ENCODE measurements around the gene SPATA2.
"Not testable (repeated sequence)": the region's sequence is repeated elsewhere in the genome, so short reads cannot be mapped to it uniquely, and the experiment has no call there.

SPATA2 gene, protein sequence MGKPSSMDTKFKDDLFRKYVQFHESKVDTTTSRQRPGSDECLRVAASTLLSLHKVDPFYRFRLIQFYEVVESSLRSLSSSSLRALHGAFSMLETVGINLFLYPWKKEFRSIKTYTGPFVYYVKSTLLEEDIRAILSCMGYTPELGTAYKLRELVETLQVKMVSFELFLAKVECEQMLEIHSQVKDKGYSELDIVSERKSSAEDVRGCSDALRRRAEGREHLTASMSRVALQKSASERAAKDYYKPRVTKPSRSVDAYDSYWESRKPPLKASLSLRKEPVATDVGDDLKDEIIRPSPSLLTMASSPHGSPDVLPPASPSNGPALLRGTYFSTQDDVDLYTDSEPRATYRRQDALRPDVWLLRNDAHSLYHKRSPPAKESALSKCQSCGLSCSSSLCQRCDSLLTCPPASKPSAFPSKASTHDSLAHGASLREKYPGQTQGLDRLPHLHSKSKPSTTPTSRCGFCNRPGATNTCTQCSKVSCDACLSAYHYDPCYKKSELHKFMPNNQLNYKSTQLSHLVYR

DNA sequence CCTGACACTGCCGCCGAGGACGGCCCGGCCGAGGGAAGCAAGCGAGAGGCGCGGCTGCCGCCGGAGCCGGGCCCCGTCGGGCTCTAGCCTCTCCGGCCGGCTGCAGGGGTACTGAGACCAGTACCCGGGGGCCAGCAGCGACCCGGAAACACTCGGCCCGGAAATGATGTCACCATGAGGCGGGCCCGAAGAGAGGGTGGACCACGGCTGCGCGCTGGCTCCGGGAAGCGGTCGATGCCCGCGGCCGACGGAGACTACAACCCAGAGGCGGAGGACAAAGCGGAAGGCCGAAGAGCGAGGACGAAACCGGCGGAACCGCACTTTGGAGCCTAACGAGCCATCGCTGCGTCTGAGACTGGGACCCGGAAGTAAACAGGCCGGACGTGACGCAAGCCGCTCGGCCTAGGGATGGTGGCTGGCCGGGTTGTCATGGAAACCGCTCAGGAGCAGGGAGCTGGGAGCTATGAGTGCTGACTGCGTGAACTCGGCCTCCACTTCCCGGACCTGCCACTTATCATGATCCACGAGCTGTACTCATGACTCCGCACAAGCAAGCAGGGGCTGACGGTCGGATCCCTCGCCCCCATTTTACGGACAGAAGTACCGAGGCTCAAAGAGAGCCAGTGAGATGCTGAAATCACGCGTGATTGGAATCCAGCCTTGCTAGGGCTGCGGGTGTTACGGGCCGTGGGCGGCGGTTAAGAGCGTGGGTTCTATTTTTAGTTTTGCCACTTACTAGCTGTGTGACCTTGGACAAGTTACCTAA lies at the start of gene SPATA2:
SPATA2 (minus strand) TSS at position 150 of the 766 bp plus-strand sequence. CDS start 7,039 bp downstream, outside the sequence.
- DNase-seq (ENCODE audit: low spot score): peak; percentile 96

DNA sequence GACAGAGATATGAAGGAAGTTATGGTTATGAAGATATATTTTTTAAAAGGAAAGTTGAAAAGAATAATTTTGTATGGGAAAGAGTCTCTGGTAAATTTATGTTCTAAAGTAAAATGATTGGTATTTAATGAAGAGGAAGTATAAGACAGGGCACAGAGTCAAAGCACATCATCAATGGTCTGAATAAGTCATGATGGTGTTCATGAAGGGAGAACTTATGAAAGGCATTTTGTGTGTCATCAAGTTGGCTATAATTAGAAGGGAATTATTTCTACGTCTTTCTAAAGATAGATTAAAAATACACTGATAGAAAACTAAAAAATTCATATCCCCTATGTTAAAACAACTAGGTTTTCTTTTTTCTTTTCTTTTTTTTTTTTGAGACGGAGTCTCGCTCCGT lies 46.1 kb upstream of the SPATA2 start:
- no peak for DNase-seq (ENCODE audit: low spot score)

DNA sequence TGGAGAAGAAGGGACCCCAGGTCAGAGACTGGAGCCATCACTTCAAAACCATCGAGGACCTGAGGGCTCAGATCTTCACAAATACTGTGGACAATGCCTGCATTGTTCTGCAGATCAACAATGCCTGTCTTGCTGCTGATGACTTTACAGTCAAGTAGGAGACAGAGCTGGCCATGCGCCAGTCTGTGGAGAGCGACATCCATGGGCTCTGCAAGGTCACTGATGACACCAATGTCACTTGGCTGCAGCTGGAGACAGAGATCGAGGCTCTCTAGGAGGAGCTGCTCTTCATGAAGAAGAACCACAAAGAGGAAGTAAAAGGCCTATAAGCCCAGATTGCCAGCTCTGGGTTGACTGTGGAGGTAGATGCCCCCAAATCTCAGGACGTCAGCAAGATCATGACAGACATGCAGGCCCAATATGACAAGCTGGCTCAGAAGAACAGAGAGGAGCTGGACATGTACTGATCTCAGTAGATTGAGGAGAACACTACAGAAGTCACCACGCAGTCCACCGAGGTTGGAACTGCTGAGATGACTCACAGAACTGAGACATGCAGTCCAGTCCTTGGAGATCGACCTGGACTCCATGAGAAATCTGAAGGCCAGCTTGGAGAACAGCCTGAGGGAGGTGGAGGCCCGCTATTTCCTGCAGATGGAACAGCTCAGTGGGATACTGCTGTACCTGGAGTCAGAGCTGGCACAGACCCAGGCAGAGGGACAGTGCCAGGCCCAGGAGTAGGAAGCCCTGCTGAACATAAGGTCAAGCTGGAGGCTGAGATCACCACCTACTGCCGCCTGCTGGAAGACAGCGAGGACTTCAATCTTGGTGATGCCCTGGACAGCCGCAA lies 42.0 kb upstream of the SPATA2 start:
- DNase-seq (ENCODE audit: low spot score): not testable (repeated sequence)

DNA sequence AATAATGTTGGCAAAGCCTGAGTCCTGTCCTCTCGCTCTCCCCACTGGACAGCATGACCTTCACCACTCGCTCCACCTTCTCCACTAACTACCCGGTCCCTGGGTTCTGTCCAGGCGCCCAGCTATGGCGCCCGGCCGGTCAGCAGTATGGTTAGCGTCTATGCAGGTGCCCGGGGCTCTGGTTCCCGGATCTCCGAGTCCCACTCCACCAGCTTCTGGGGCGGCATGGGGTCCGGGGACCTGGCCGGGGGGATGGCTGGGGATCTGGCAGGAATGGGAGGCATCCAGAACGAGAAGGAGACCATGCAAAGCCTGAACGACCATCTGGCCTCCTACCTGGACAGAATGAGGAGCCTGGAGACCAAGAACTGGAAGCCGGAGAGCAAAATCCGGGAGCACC lies 41.4 kb upstream of the SPATA2 start:
- no peak for DNase-seq (ENCODE audit: low spot score)

DNA sequence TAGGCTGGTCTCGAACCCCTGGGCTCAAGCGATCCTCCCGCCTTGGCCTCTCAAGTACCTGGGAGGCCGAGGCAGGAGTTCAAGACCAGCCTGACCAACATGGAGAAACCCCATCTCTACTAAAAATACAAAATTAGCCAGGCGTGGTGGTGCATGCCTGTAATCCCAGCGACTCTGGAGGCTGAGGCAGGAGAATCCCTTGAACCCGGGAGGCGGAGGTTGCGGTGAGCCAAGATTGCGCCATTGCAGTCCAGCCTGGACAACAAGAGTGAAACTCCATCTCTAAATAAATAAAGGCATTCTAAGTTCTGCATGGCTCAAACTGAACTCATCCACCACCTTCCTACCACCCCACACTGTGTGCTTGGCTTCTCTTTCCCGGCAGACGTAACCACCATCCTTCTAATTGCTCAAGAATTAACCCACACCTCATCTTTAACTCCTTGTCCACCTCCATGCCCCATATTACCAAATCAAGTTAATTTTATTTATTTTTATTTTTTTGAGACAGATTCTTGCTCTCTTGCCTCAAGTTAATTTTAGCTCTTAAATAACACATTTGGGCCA lies 40.6 kb upstream of the SPATA2 start:
- not testable (repeated sequence) for DNase-seq (ENCODE audit: low spot score)

DNA sequence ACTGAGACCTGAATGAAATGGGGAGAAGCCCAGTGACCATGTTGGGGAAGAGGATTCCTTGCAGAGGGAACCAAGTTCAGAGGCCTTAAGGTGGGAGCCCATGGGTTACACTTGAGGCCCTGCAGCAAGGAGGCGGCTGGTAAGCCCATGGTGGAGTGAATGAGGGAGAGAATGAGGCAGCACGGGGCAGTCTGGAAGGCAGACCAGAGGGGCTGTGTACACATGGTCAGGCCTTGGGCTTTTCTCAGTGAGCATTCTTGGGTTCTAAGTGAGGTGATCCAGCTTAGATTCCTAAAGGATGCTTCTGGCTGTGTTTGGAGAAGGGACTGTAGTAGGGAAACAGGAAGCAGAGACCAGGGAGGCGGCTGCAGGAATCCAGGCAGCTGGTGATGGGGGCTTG lies 39.8 kb upstream of the SPATA2 start:
- no peak for DNase-seq (ENCODE audit: low spot score)

DNA sequence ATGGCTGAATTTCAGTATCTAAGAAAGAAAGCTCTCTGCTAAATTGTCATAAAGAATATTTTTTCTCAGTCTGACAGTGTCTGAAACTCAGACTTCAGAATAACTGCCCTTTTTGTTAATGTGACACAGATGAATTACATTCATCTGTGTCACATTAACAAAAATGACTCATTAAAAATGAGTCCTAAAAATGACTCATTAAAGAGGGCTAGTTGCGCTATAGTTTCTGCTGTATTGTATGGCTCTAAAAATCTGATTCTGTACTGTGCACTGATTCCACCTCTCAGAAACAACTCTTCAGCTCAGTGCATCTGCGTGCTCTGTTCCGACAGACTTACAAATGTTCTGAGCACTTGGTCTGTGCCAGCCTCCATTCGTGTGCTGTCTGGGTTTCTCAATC lies 35.8 kb upstream of the SPATA2 start:
- no peak for DNase-seq (ENCODE audit: low spot score)

DNA sequence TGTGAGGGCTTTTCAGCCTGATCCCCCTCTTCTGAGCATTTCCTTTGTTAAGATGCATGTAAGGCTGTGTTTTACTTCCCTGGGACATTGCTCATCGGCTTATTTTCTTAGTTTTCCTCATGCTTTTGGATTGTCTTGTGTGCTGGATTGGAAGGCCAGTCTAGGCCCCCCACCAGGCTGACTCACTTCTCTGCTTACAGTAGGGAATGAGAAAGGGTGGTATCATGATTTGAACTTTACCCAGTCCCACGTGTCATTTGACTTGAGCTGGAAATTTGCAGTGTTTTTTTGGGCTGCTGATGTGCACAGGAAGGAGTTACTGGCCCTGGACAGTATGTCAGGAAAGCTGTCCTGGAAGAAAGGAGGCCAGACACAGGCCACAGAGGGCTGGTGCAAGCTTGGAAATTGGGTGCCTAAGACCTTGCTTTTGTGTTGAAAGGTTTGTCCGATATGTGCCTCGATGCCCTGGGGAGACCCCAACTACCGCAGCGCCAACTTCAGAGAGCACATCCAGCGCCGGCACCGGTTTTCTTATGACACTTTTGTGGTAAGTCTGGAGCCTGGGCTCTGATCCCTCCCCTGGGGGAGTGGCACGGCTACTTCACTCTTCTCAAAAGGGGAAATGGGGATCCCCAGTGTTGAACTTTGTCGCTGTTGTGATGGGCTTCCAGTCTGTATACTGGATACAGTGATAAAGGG lies 33.6 kb upstream of the SPATA2 start:
- no peak for DNase-seq (ENCODE audit: low spot score)

DNA sequence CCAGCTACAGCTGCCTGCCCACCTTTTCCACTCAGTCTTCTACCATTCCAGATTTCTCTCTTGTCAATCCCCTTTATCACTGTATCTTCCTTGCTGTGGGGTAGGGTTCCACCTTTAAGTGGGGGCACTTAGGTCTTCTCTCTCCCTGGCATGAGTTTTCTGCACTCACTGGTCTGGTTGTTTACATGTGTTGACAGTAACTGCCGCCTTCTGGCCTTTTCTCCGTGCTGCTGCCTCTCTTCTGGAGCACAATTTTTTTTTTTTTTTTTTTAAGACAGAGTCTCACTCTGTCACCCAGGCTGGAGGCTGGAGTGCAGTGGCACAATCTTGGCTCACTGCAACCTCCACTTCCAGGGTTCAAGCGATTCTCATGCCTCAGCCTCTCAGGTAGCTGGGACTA lies 32.8 kb upstream of the SPATA2 start:
- DNase-seq (ENCODE audit: low spot score): no peak

DNA sequence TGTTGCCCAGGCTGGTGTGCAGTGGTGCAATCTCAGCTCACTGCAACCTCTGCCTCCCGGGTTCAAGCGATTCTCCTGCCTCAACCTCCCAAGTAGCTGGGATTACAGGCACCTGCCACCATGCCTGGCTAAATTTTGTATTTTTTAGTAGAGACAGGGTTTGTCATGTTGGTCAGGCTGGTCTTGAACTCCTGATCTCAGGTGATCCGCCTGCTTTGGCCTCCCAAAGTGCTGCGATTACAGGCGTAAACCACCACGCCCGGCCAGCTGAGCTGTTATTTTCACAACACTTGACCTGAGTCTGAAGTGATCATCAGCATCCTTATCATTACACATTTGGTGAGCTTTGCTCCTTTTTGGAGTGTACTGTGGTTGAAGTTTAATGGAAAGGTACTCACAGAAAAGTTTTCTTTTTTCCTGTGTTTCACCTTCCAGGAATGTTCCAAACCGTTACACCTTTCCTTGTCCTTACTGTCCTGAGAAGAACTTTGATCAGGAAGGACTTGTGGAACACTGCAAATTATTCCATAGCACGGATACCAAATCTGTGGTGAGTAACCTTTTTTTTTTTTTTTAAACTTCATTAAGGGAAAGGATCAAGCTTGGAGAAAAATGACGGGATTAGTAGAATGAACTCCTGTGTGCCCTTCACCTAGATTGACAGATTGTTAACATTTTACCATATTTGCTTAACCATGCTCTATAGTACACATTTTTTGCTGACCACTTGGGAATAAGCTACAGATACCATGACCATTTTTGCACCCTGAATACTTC lies 30.6 kb upstream of the SPATA2 start:
- DNase-seq (ENCODE audit: low spot score): no peak

DNA sequence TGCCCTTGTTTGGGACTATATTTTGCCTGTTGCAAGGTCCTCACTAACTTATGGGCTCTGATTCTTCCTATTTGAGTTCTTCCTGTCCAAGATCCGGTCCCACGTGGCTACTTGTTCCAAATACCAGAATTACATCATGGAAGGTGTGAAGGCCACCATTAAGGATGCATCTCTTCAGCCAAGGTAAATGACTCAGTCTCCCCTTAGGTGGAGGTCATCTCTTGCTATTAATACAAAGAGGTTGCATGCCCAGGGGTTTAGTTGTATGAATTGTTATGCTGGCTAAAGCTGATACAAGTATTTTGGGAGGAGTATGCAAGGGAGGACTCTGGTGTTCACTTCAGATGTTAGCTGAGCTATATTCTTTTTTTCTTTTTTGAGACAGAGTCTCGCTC lies 30.0 kb upstream of the SPATA2 start:
- DNase-seq (ENCODE audit: low spot score): no peak

DNA sequence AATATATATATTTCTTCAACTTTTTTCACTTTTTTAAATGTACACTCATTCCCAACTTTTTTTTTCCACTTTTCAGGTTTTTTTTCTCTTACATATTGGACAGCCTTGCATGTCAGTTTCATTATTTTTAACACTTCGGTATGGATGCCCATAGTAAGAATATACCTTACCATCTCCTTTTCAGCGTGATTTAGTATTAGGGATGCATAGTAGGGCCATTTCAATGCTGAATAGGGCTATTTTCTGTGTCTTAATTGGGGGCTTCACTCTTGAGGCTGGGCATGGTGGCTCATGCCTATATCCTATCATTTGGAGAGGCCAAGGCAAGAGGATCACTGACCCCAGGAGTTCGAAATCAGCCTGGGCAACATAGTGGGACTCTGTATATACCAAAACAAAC lies 27.6 kb upstream of the SPATA2 start:
- DNase-seq (ENCODE audit: low spot score): no peak

DNA sequence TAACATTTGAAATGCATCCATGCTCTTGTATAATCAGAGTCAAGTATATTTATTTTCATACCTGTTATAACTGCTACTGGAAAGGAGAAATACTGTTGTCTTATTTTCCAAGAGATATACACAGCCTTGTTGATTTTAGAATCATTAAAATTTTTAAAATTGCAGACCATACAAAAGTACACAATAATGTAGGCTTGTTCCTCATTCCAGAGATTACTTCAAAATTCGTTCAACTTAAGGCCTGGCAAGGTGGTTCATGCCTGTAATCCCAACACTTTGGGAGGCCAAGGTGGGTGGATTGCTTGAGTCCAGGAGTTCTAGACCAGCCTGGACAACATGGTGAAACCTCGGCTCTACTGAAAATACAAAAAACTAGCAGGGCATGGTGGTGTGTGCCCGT lies 27.0 kb upstream of the SPATA2 start:
- DNase-seq (ENCODE audit: low spot score): no peak

DNA sequence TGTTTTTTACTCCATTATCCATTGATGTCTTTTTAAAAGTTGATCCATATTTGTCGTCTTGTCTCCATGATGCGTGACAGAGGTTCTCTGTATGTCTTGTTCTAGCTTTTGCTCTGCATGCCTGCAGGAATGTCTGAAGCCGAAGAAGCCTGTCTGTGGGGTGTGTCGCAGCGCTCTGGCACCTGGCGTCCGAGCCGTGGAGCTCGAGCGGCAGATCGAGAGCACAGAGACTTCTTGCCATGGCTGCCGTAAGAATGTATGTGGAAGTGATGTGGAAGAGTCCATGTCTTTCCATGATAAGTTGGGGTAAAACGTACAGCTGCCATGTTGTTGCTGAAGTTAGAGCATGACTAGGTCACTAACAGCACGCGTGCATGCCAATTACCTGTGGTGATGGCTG lies 26.1 kb upstream of the SPATA2 start:
- no peak for DNase-seq (ENCODE audit: low spot score)

DNA sequence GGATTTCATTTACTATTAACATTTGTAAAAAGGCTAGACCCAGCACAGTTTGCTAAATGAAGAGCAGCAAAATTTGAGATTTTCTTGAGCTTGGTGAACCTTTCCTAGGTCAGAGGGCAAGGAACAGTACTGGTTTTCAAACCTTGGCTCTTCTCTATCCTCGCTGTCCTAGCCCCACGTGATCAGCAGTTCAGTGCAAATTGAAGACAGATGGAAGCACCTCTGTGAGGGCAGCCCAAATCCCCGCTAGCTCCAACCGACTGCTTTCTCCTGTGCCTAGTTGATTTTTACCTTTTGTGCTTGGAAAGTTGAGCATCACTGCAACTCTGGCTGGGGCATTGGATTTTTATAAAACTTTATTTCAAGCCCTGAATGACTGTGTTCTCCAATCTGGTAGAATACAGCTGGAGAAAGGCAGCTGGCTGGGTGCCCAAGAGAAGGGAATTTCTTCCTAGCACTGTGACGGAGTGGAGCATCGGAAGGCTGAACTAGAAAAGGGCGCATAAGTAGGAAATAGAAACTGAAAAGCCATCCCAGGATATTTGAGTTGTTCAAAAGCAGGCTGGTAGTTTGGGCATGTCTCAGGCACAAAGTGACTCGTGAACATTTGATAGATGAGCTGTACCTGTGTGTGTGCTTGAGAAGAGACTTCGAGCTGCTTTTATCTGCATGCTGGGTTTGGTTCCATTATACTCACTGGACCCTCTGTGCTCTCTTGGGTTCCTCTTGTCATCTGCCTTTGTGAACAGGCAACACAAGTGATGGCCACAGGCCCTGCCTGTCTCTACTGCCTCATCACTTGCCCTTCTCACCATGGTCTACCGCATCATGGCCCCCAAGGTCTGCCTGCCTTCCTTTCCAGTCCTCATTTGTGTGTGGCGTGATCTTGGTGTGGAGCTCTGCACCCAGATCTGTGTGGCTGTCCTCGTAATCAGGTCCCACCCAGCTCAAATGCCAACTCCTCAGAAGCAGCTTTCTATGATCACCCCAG lies 23.1 kb upstream of the SPATA2 start:
- no peak for DNase-seq (ENCODE audit: low spot score)

DNA sequence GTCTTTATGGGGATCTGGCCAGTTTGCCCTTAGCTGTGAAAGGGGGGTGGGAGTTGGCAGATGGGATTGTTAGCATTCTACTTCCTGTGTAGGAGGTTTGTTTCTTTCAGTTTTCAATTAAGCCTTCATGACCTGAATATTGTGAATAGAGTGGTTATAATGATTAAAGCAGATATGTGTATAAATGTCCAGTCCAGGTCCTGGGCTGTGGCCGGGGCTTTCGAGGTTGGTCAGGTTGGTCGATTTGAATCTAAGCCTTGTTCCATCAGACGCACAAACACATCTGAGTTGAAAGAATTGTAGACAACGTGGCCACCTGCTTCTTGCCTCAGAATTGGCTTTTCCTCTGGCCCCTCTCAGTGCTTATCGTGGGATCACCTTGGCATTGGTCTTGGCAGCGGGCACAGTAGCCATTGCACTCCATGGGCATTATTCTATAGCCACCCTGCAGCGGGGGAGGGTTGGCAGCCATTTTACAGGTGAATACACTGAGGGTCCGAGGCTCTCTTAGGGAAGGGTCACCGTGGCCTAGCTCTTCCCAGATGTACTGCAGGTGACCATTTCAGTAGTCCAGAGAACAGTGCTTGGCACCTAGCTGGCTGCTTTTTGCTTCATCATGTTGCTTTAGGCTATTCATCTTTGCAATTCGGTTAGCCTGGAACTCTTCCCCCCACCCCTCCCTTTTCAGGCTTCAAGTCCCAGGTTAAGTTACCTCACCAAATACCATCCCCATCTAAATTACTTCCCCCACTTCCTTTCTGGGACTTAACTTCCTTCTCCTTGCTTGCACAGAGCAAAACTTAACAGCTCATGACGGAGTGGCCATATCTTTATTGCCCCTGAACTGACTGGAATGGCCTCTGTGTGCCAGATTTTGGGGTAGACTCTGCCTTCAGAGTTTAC lies 21.9 kb upstream of the SPATA2 start:
- DNase-seq (ENCODE audit: low spot score): no peak

DNA sequence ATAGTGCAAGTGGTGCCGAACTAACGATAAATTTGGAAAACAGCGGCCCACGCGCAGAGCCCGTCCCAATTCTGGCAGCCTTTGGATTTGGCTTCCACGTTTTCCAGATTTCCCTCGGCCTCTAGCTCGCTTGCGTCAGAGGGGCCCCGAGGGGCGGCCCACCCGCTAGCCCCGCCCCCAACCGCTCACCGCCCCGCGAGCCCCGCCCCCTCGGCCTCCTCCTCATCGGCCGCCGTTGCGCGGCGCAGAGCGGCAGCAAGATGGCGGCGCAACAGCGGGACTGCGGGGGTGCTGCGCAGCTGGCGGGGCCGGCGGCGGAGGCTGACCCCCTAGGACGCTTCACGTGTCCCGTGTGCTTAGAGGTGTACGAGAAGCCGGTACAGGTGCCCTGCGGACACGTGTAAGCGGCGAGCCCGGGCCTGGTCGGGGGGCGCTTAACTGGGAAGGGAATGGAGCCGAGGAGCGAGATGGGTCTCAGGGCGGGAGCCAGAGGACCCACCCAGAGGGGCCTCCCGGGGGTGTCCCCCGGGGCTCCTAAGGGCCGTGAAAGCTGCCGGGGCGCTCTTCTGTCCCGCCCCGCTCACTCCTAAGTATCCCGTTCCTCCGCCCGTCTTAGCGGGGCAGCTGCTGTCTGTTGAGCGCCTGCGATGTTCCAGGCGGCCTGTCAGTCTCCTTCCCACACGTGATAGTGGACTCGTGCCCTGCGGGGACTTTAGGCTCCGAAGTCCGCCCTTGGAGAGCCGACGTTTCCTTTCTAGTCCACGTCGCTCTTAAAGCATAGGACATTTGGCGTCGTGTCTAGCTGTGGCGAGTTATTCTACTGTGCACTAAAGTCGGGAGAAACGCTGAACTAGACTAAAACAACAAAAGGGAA lies 21.1 kb upstream of the SPATA2 start, which contains the start of gene RNF114:
RNF114 (plus strand) TSS at position 245 of the 874 bp plus-strand sequence; CDS start at position 261, 16 bp downstream.
- DNase-seq (ENCODE audit: low spot score): peak; percentile 92
